ENCODE data around the gene FOXP1. TPM values are rescaled to one million over a fixed set of nuclear protein-coding genes. Genes with fewer than 3 reads are reported as not detected.

Gene FOXP1
- total and polyA plus RNA-seq, 2 experiments from 2014 or later: 76.8 to 99.8 TPM

DNA sequence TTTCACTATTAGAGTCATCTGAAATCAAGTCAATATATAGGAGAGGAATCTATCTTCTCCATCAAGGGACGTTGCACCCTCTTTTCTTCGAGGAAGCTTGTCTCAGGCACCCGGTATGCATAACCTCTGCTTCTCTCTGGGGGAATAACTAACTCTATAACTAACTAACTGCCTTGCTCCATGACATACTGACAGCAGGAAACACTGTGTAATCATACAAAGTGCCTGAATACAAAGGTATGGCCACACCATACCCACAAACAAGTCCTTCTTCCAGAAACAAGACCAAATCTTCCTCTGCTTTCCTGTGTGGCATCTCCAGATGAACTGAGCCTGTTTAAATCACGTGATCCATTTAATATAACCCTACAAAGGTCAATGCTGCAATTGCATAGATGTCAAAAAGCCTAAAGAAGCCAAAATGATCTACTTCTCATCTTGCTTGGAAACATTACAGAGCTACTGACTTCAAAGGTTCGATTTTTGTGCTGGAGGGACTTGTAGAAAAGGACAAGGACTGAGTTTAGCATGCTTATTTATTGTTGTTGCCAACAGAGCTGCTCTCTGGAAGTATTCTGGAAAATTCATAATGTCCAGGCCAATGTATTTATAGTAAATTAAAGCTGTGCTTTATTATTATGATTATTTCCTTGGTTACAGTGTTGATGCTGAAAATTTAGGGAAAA lies 380.5 kb downstream of the FOXP1 start:
- peaks cover 16% of the 10 kb centered on the region for H3K4me1 ChIP-seq (ENCODE audit: insufficient read depth)
- H4K20me1 ChIP-seq (ENCODE audit: insufficient read depth, poor library complexity, severe bottlenecking): no peaks in the 10 kb centered on the region
- H3K27ac ChIP-seq: peak overlapping the region; percentile 20
- H3K27me3 ChIP-seq: no peaks in the 10 kb centered on the region
- no peak overlapping the region for H2AFZ ChIP-seq
- 75% methylated on average over 5 of the region's 5 CpGs for WGBS (ENCODE audit: low lambda C conversion rate, missing lambda C conversion rate)
- no peak overlapping the region for H3K4me2 ChIP-seq
- TF ChIP-seq EZH2 (IDR thresholded peaks at IDR 0.05; ENCODE audit: borderline replicate concordance): no peak
- no peak for TF ChIP-seq EZH2phosphoT487 (IDR thresholded peaks at IDR 0.05; ENCODE audit: low read depth, severe bottlenecking, unreplicated experiment)
- TF ChIP-seq, protein P1, sequence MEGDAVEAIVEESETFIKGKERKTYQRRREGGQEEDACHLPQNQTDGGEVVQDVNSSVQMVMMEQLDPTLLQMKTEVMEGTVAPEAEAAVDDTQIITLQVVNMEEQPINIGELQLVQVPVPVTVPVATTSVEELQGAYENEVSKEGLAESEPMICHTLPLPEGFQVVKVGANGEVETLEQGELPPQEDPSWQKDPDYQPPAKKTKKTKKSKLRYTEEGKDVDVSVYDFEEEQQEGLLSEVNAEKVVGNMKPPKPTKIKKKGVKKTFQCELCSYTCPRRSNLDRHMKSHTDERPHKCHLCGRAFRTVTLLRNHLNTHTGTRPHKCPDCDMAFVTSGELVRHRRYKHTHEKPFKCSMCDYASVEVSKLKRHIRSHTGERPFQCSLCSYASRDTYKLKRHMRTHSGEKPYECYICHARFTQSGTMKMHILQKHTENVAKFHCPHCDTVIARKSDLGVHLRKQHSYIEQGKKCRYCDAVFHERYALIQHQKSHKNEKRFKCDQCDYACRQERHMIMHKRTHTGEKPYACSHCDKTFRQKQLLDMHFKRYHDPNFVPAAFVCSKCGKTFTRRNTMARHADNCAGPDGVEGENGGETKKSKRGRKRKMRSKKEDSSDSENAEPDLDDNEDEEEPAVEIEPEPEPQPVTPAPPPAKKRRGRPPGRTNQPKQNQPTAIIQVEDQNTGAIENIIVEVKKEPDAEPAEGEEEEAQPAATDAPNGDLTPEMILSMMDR (IDR thresholded peaks at IDR 0.05; ENCODE audit: poor library complexity): no peak
- H3K9me3 ChIP-seq (ENCODE audit: low read depth): no peaks in the 10 kb centered on the region
- no peak for DNase-seq (ENCODE audit: low spot score)
- no peak overlapping the region for H3K4me3 ChIP-seq
- peaks cover 80% of the 10 kb centered on the region for H3K79me2 ChIP-seq
- H3K36me3 ChIP-seq (replicated peaks; ENCODE audit: insufficient read depth, low read depth): no peaks in the 10 kb centered on the region
- H3K9me2 ChIP-seq (replicated peaks; ENCODE audit: insufficient read depth): no peaks in the 10 kb centered on the region

GRCh38 chr3:71201939-71202338 lies 381.6 kb downstream of the FOXP1 start:
- no peaks in the 10 kb centered on the region for H3K27me3 ChIP-seq
- H3K79me2 ChIP-seq: peaks cover 86% of the 10 kb centered on the region
- no peaks in the 10 kb centered on the region for H4K20me1 ChIP-seq (ENCODE audit: insufficient read depth, poor library complexity, severe bottlenecking)
- no peak overlapping the region for H3K4me2 ChIP-seq
- no peak overlapping the region for H3K4me3 ChIP-seq
- peak; percentile 26 for DNase-seq (ENCODE audit: low spot score)
- H3K9me3 ChIP-seq (ENCODE audit: low read depth): no peaks in the 10 kb centered on the region
- no peaks in the 10 kb centered on the region for H3K36me3 ChIP-seq (replicated peaks; ENCODE audit: insufficient read depth, low read depth)
- H3K27ac ChIP-seq: no peak overlapping the region
- H3K9me2 ChIP-seq (replicated peaks; ENCODE audit: insufficient read depth): no peaks in the 10 kb centered on the region
- peaks cover 8% of the 10 kb centered on the region for H3K4me1 ChIP-seq (ENCODE audit: insufficient read depth)
- H2AFZ ChIP-seq: no peak overlapping the region
- 96% methylated on average over 1 of the region's 1 CpG for WGBS (ENCODE audit: low lambda C conversion rate, missing lambda C conversion rate)
- TF ChIP-seq EZH2phosphoT487 (IDR thresholded peaks at IDR 0.05; ENCODE audit: low read depth, severe bottlenecking, unreplicated experiment) (no peak), EZH2 (IDR thresholded peaks at IDR 0.05; ENCODE audit: borderline replicate concordance) (no peak)
- TF ChIP-seq, protein P1 (IDR thresholded peaks at IDR 0.05; ENCODE audit: poor library complexity): no peak

GRCh38 chr3:71197841-71198565 lies 385.5 kb downstream of the FOXP1 start:
- peaks cover 15% of the 10 kb centered on the region for H3K4me1 ChIP-seq (ENCODE audit: insufficient read depth)
- H3K9me3 ChIP-seq (ENCODE audit: low read depth): no peaks in the 10 kb centered on the region
- 96% methylated on average over 21 of the region's 21 CpGs for WGBS (ENCODE audit: low lambda C conversion rate, missing lambda C conversion rate)
- H2AFZ ChIP-seq: no peak overlapping the region
- H3K27me3 ChIP-seq: no peaks in the 10 kb centered on the region
- H4K20me1 ChIP-seq (ENCODE audit: insufficient read depth, poor library complexity, severe bottlenecking): no peaks in the 10 kb centered on the region
- no peak for DNase-seq (ENCODE audit: low spot score)
- peaks cover 71% of the 10 kb centered on the region for H3K79me2 ChIP-seq
- H3K27ac ChIP-seq: no peak overlapping the region
- H3K4me2 ChIP-seq: no peak overlapping the region
- H3K9me2 ChIP-seq (replicated peaks; ENCODE audit: insufficient read depth): no peaks in the 10 kb centered on the region
- no peaks in the 10 kb centered on the region for H3K36me3 ChIP-seq (replicated peaks; ENCODE audit: insufficient read depth, low read depth)
- no peak overlapping the region for H3K4me3 ChIP-seq
- no peak for TF ChIP-seq EZH2 (IDR thresholded peaks at IDR 0.05; ENCODE audit: borderline replicate concordance)

DNA sequence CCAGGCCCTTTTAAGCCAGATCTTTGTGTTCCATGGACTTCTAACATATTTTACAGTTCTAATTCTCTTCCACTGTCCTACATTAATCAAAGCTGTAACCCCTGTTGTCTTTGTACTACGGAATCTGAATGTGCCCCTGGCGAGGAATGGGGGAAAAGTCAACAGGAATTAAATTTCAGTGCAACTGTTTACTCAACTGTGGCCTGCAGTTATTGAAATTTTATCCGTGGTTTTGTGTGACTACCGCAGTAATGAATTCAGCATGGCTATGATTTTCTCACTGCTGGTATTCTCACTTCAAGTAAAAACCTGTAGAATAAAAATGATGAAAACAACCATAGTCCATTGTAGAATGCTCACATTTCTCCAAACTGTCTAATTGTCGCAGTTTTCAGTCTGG lies 388.0 kb downstream of the FOXP1 start:
- Histone ChIP-seq H2AFZ (no peak overlapping the region), H3K4me1 (ENCODE audit: insufficient read depth) (peaks cover 21% of the 10 kb centered on the region), H3K27ac (peak overlapping the region; percentile 35), H3K36me3 (replicated peaks; ENCODE audit: insufficient read depth, low read depth) (no peaks in the 10 kb centered on the region), H3K9me3 (ENCODE audit: low read depth) (no peaks in the 10 kb centered on the region), H3K4me2 (no peak overlapping the region), H4K20me1 (ENCODE audit: insufficient read depth, poor library complexity, severe bottlenecking) (no peaks in the 10 kb centered on the region), H3K27me3 (no peaks in the 10 kb centered on the region), H3K9me2 (replicated peaks; ENCODE audit: insufficient read depth) (no peaks in the 10 kb centered on the region), H3K4me3 (no peak overlapping the region), H3K79me2 (peaks cover 46% of the 10 kb centered on the region)
- TF ChIP-seq EZH2 (IDR thresholded peaks at IDR 0.05; ENCODE audit: borderline replicate concordance): no peak
- TF ChIP-seq, protein P1 (IDR thresholded peaks at IDR 0.05; ENCODE audit: poor library complexity): no peak
- TF ChIP-seq EZH2phosphoT487 (IDR thresholded peaks at IDR 0.05; ENCODE audit: low read depth, severe bottlenecking, unreplicated experiment): no peak
- no peak for DNase-seq (ENCODE audit: low spot score)
- WGBS (ENCODE audit: low lambda C conversion rate, missing lambda C conversion rate): 41% methylated on average over 5 of the region's 5 CpGs
